Activated T-cell treated with anti-CD3 and anti-CD28 coated beads for 24 hours (primary cell): ENCODE results near the gene STX2.

Source experiments
- DNase-seq: peaks from one replicate; pipeline ENCODE4 v3.0.0-alpha.2; 2020; ENCODE audit warnings: low read depth

The STX2 gene

GRCh38 chr12:130831246-130831645, 7.8 kb downstream of the STX2 start:
- DNase-seq: no peak

GRCh38 chr12:130830246-130830551, 8.9 kb downstream of the STX2 start:
- DNase-seq: no peak

- DNase-seq: no peak
Measured at GRCh38 chr12:130829391-130830245, 9.4 kb downstream of the STX2 start.

- no peak for DNase-seq
Measured at GRCh38 chr12:130828895-130829294, 10.2 kb downstream of the STX2 start.

GRCh38 chr12:130827432-130827831, 11.6 kb downstream of the STX2 start:
- no peak for DNase-seq

GRCh38 chr12:130826151-130826801, 12.8 kb downstream of the STX2 start:
- DNase-seq: peak; percentile 67

GRCh38 chr12:130825771-130826150, 13.3 kb downstream of the STX2 start:
- DNase-seq: no peak

GRCh38 chr12:130819681-130820080, 19.4 kb downstream of the STX2 start:
- no peak for DNase-seq

GRCh38 chr12:130818635-130819576, 20.1 kb downstream of the STX2 start:
- DNase-seq: peak; percentile 72

- DNase-seq: no peak
Measured at GRCh38 chr12:130818272-130818634, 20.8 kb downstream of the STX2 start.

GRCh38 chr12:130817804-130818203, 21.2 kb downstream of the STX2 start:
- no peak for DNase-seq

- DNase-seq: no peak
Measured at GRCh38 chr12:130816097-130816496, 23.0 kb downstream of the STX2 start.

- no peak for DNase-seq
Measured at GRCh38 chr12:130815028-130815741, 23.9 kb downstream of the STX2 start.

GRCh38 chr12:130813949-130814348, 25.1 kb downstream of the STX2 start:
- no peak for DNase-seq

GRCh38 chr12:130813436-130813835, 25.6 kb downstream of the STX2 start:
- no peak for DNase-seq

- DNase-seq: no peak
Measured at GRCh38 chr12:130809791-130810190, 29.3 kb downstream of the STX2 start.

- no peak for DNase-seq
Measured at GRCh38 chr12:130807309-130807708, 31.7 kb downstream of the STX2 start.

- no peak for DNase-seq
Measured at GRCh38 chr12:130806574-130806973, 32.5 kb downstream of the STX2 start.

GRCh38 chr12:130805635-130806034, 33.4 kb downstream of the STX2 start:
- no peak for DNase-seq

- DNase-seq: no peak
Measured at GRCh38 chr12:130804216-130804615, 34.8 kb downstream of the STX2 start.

GRCh38 chr12:130803702-130804101, 35.3 kb downstream of the STX2 start:
- no peak for DNase-seq

GRCh38 chr12:130800312-130800711, 38.7 kb downstream of the STX2 start:
- DNase-seq: no peak
